Karpas-422 (cell line): ENCODE results near the gene IMPG1. TPM values are rescaled to one million over a fixed set of nuclear protein-coding genes. Genes with fewer than 3 reads are reported as not detected.
"Not testable (repeated sequence)": the region's sequence is repeated elsewhere in the genome, so short reads cannot be mapped to it uniquely, and the experiment has no call there.

Experiments
- DNase-seq: peaks from one replicate; pipeline ENCODE4 v3.0.0-alpha.2; 2015
- H2AFZ ChIP-seq: fragments of 200-600 bp; sonication (generic); 2 replicates; pipeline ENCODE4 v1.6.1; 2014; ENCODE audit warnings: antibody characterized with exemption, low read length, mixed read lengths
- H3K27ac ChIP-seq: fragments of 200-600 bp; sonication (generic); 2 replicates; pipeline ENCODE4 v1.5.1; 2014; ENCODE audit warnings: mild to moderate bottlenecking, low read length, moderate library complexity
- H3K27me3 ChIP-seq: fragments of 200-600 bp; sonication (generic); 2 replicates; pipeline ENCODE4 v1.6.1; 2014; ENCODE audit warnings: low read length, mixed read lengths
- H3K36me3 ChIP-seq: fragments of 200-600 bp; sonication (generic); 2 replicates; pipeline ENCODE4 v1.6.1; 2014; ENCODE audit warnings: low read length, mixed read lengths; ENCODE audit not compliant: insufficient read depth
- H3K4me1 ChIP-seq: fragments of 200-600 bp; sonication (generic); 2 replicates; pipeline ENCODE4 v1.6.1; 2014; ENCODE audit warnings: mild to moderate bottlenecking, low read length, mixed read lengths
- H3K4me2 ChIP-seq: fragments of 200-600 bp; sonication (generic); 2 replicates; pipeline ENCODE4 v1.6.1; 2014; ENCODE audit warnings: low read length, low read depth, mild to moderate bottlenecking; ENCODE audit not compliant: poor library complexity, severe bottlenecking
- H3K4me3 ChIP-seq: fragments of 200-600 bp; sonication (generic); 2 replicates; pipeline ENCODE4 v1.5.1; 2014; ENCODE audit warnings: mild to moderate bottlenecking, antibody characterized with exemption, low read length, mixed read lengths
- H3K79me2 ChIP-seq: fragments of 200-600 bp; sonication (generic); 2 replicates; pipeline ENCODE4 v1.6.1; 2014; ENCODE audit warnings: mild to moderate bottlenecking, low read length, mixed read lengths
- H3K9ac ChIP-seq: fragments of 200-600 bp; sonication (generic); 2 replicates; pipeline ENCODE4 v1.6.0; 2014; ENCODE audit warnings: low read length
- H3K9me2 ChIP-seq: fragments of 200-600 bp; sonication (generic), shearing (Covaris generic); replicated peaks from 2 replicates; pipeline ENCODE4 v1.6.0; 2014; ENCODE audit warnings: mild to moderate bottlenecking, low read length, moderate library complexity; ENCODE audit not compliant: insufficient read depth
- H3K9me3 ChIP-seq: fragments of 300-700, 200-600 bp; sonication (generic); 2 replicates; pipeline ENCODE4 v1.6.1; 2014; ENCODE audit warnings: low read length, mixed read lengths
- H4K20me1 ChIP-seq: fragments of 200-600 bp; sonication (generic); 2 replicates; pipeline ENCODE4 v1.6.1; 2014; ENCODE audit warnings: mild to moderate bottlenecking, antibody characterized with exemption, low read length, low read depth; ENCODE audit not compliant: insufficient read depth
- total RNA-seq: library from RNA; depleted of rRNA; stranded (reverse); fragments of >200 nt; shearing (Covaris generic); gene quantifications from 2 replicates; pipeline ENCODE4 v1.2.3, GENCODE V29; 2014; ENCODE audit warnings: low replicate concordance

Gene IMPG1
- total RNA-seq, 1 experiment from 2014 or later = not detected

DNA sequence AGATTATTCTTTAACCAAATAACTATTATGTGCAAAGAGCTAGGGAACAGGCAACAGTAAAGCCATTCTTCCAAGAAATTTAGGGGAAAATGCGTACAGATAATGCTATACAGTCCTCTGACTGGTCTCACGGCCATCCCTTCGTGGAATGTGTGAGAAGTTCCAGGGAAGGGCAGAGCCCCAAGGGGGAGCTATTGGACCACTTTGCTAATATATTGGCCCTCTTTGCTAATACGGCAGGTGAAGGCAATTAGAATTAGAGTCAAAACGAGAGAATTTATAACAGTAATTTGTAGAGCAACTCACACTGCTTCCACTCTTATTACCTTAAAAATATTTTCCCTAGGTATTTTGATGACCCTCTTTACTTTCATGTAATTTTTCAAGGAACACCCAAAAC lies 140.4 kb downstream of the IMPG1 start:
- peak; percentile 72 for DNase-seq
- no peaks in the 10 kb centered on the region for H3K9me2 ChIP-seq
- no peaks in the 10 kb centered on the region for H3K27me3 ChIP-seq
- H3K4me3 ChIP-seq = no peak overlapping the region
- H3K4me2 ChIP-seq = no peak overlapping the region
- H3K27ac ChIP-seq = no peak overlapping the region
- H3K36me3 ChIP-seq = no peaks in the 10 kb centered on the region
- H3K9me3 ChIP-seq = no peaks in the 10 kb centered on the region
- H4K20me1 ChIP-seq = no peaks in the 10 kb centered on the region
- H3K4me1 ChIP-seq = no peaks in the 10 kb centered on the region
- no peak overlapping the region for H2AFZ ChIP-seq
- H3K79me2 ChIP-seq = no peaks in the 10 kb centered on the region
- H3K9ac ChIP-seq = no peak overlapping the region

DNA sequence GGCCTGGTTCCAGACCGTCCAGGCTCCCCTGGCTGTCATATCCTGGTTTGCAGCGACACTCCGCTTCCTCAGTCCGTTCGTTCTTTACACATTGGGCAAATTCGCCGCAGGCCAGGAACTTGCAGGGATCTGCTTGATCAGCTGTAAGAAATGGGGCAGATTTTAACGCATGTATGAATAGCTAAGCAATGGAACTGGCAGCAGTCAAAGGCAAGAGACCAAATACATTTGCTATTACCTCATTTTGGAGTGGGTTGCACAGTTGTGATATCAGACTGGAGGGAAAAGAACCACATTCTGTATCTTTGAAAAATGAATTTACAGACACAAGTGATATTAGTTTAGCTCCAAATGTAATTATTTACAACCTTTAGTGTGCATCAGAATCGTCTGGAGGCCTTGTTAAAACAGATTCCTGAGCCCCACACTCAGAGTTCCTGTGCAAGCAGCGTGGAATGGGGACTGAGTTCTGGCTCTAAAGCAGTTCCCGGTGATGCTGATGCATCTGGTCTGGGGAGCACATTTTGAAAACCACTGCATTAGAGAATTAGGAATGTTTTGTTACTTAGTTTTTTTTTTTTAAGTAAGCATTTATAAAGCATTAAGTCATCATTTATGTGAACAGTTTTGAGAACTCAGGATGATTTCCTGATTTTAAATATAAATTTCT lies 141.3 kb downstream of the IMPG1 start:
- Histone ChIP-seq H3K79me2 (no peaks in the 10 kb centered on the region), H3K9me3 (no peaks in the 10 kb centered on the region), H3K9ac (no peak overlapping the region), H3K4me1 (no peaks in the 10 kb centered on the region), H4K20me1 (no peaks in the 10 kb centered on the region), H3K9me2 (no peaks in the 10 kb centered on the region), H2AFZ (no peak overlapping the region), H3K27ac (no peak overlapping the region), H3K27me3 (no peaks in the 10 kb centered on the region), H3K36me3 (no peaks in the 10 kb centered on the region), H3K4me2 (no peak overlapping the region), H3K4me3 (no peak overlapping the region)
- no peak for DNase-seq

GRCh38 chr6:75926293-75927168 lies 145.9 kb downstream of the IMPG1 start:
- Histone ChIP-seq H3K9me3 (no peaks in the 10 kb centered on the region), H3K27me3 (no peaks in the 10 kb centered on the region), H3K9me2 (no peaks in the 10 kb centered on the region), H3K9ac (no peak overlapping the region), H3K4me1 (no peaks in the 10 kb centered on the region), H3K4me2 (no peak overlapping the region), H3K79me2 (no peaks in the 10 kb centered on the region), H2AFZ (no peak overlapping the region), H3K36me3 (no peaks in the 10 kb centered on the region), H4K20me1 (no peaks in the 10 kb centered on the region), H3K4me3 (no peak overlapping the region), H3K27ac (no peak overlapping the region)
- peak; percentile 24 for DNase-seq

DNA sequence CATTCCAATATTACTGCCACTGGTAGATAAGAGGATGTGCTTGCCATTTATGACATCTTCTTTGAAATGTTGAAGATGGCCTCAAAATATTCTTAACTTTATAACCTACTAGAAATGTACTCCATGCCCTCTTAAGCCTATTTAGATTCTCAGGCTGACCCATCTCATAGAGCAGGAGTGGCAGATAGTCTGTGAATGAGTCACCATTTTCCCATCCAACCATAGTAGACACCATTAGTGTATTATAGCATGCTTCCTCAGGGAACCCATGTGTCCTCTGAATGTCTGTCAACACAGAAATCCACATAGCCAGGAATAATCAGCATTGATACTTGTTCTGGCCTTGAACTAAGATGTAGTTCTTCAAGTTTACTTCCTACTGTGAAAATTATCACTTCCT lies 150.2 kb downstream of the IMPG1 start:
- no peak overlapping the region for H3K4me3 ChIP-seq
- H3K36me3 ChIP-seq = no peaks in the 10 kb centered on the region
- H3K27ac ChIP-seq = no peak overlapping the region
- H3K27me3 ChIP-seq = no peaks in the 10 kb centered on the region
- H3K9me2 ChIP-seq = no peaks in the 10 kb centered on the region
- H4K20me1 ChIP-seq = no peaks in the 10 kb centered on the region
- no peaks in the 10 kb centered on the region for H3K4me1 ChIP-seq
- H2AFZ ChIP-seq = no peak overlapping the region
- H3K79me2 ChIP-seq = no peaks in the 10 kb centered on the region
- H3K9me3 ChIP-seq = no peaks in the 10 kb centered on the region
- no peak for DNase-seq
- H3K9ac ChIP-seq = no peak overlapping the region
- no peak overlapping the region for H3K4me2 ChIP-seq

GRCh38 chr6:75913040-75913439 lies 159.4 kb downstream of the IMPG1 start:
- no peaks in the 10 kb centered on the region for H3K79me2 ChIP-seq
- no peak overlapping the region for H3K27ac ChIP-seq
- no peak overlapping the region for H3K4me3 ChIP-seq
- no peaks in the 10 kb centered on the region for H3K4me1 ChIP-seq
- H3K9ac ChIP-seq = no peak overlapping the region
- H3K9me3 ChIP-seq = no peaks in the 10 kb centered on the region
- H3K36me3 ChIP-seq = no peaks in the 10 kb centered on the region
- H2AFZ ChIP-seq = no peak overlapping the region
- H3K9me2 ChIP-seq = no peaks in the 10 kb centered on the region
- no peaks in the 10 kb centered on the region for H3K27me3 ChIP-seq
- no peak overlapping the region for H3K4me2 ChIP-seq
- no peaks in the 10 kb centered on the region for H4K20me1 ChIP-seq
- DNase-seq = no peak

- DNase-seq = no peak
- Histone ChIP-seq H3K9me3 (no peaks in the 10 kb centered on the region), H4K20me1 (no peaks in the 10 kb centered on the region), H3K4me1 (no peaks in the 10 kb centered on the region), H3K27me3 (no peaks in the 10 kb centered on the region), H3K79me2 (no peaks in the 10 kb centered on the region), H3K36me3 (no peaks in the 10 kb centered on the region), H3K9ac (no peak overlapping the region), H3K27ac (no peak overlapping the region), H3K4me2 (no peak overlapping the region), H3K4me3 (no peak overlapping the region), H2AFZ (no peak overlapping the region), H3K9me2 (no peaks in the 10 kb centered on the region)
These were observed 165.0 kb downstream of the IMPG1 start for GRCh38 chr6:75907444-75907843.

GRCh38 chr6:75906871-75907270 lies 165.6 kb downstream of the IMPG1 start:
- H3K4me2 ChIP-seq = no peak overlapping the region
- no peaks in the 10 kb centered on the region for H3K9me3 ChIP-seq
- H3K4me1 ChIP-seq = no peaks in the 10 kb centered on the region
- no peak overlapping the region for H3K9ac ChIP-seq
- H3K27ac ChIP-seq = no peak overlapping the region
- H3K36me3 ChIP-seq = no peaks in the 10 kb centered on the region
- no peaks in the 10 kb centered on the region for H3K9me2 ChIP-seq
- DNase-seq = no peak
- H2AFZ ChIP-seq = no peak overlapping the region
- H3K27me3 ChIP-seq = no peaks in the 10 kb centered on the region
- no peaks in the 10 kb centered on the region for H3K79me2 ChIP-seq
- H3K4me3 ChIP-seq = no peak overlapping the region
- no peaks in the 10 kb centered on the region for H4K20me1 ChIP-seq

GRCh38 chr6:75905129-75905528 lies 167.3 kb downstream of the IMPG1 start:
- H3K9me2 ChIP-seq, H4K20me1 ChIP-seq, H2AFZ ChIP-seq, H3K27ac ChIP-seq, H3K9me3 ChIP-seq, H3K27me3 ChIP-seq, H3K4me2 ChIP-seq, H3K4me3 ChIP-seq, DNase-seq, H3K9ac ChIP-seq, H3K79me2 ChIP-seq, H3K36me3 ChIP-seq, H3K4me1 ChIP-seq: not testable (repeated sequence)
